Heart right ventricle (tissue), 16 donors: ENCODE data around the gene EXT2. TPM values are rescaled to one million over a fixed set of nuclear protein-coding genes. Genes with fewer than 3 reads are reported as not detected.
A peak's percentile ranks its signal among the peaks of the same experiment; 100 is the strongest.

ENCODE experiments used
- ATAC-seq, 8 donors: fragments of 200-7000 bp; cut with Tn5 transposase; one replicate each; pipeline ENCODE4 v1.9.1; 2020; ENCODE audit warnings: mild to moderate bottlenecking in 8 of 8, moderate library complexity in 8 of 8, moderate number of reproducible peaks in 1 of 8
- DNase-seq, 2 donors: peaks; one replicate each; pipeline ENCODE4 v3.0.0-alpha.2; 2020
- H3K27ac ChIP-seq, 10 donors: fragments of 200-600 bp; sonication (generic) in 2 of 10; one replicate each; pipeline versions ENCODE4 v1.5.0 to v1.8.0; 2020 to 2022; ENCODE audit warnings: mild to moderate bottlenecking in 3 of 10
- H3K27me3 ChIP-seq, 7 donors: fragments of 200-600 bp; one replicate each; pipeline ENCODE4 v1.8.0; 2021 to 2022; ENCODE audit warnings: mild to moderate bottlenecking in 2 of 7
- H3K36me3 ChIP-seq, 9 donors: fragments of 200-600 bp; sonication (generic) in 1 of 9; one replicate each; pipeline versions ENCODE4 v1.5.0 to v1.8.0; 2020 to 2022; ENCODE audit warnings: mild to moderate bottlenecking in 2 of 9
- H3K4me1 ChIP-seq, 9 donors: fragments of 200-600 bp; sonication (generic) in 1 of 9; one replicate each; pipeline versions ENCODE4 v1.5.0 to v1.8.0; 2020 to 2022; ENCODE audit warnings: mild to moderate bottlenecking in 4 of 9
- H3K4me3 ChIP-seq, 10 donors: fragments of 200-600 bp; sonication (generic) in 2 of 10; one replicate each; pipeline versions ENCODE4 v1.5.0 to v1.8.0; 2020 to 2022; ENCODE audit warnings: mild to moderate bottlenecking in 7 of 10, moderate library complexity in 2 of 10
- H3K9me3 ChIP-seq, 11 donors: fragments of 200-600 bp in 10 of 11; sonication (generic) in 2 of 11; one replicate each; pipeline versions ENCODE4 v1.5.0 to v1.8.0; 2013 to 2022; ENCODE audit warnings: mild to moderate bottlenecking in 2 of 11, control low read depth in 1 of 11, moderate library complexity in 1 of 11
- WGBS, 2 donors: extraction: QIAGEN DNeasy Blood & Tissue Kit; methylation state at CpG; one replicate each; pipeline ENCODE4 v1.1.7; 2013; ENCODE audit warnings: inconsistent platforms in 1 of 2; 5-methylcytosine and 5-hydroxymethylcytosine counted together
- intact Hi-C, 10 donors: fragments of 100-400 bp; cut with DNase I; formaldehyde crosslinking; loops; one replicate each; pipeline versions ENCODE4 v1.11.1 to v1.14.2; 2022
- long read RNA-seq, 3 donors: library from polyadenylated mRNA; unstranded; transcript quantifications; one replicate each; pipeline ENCODE4 v2.0.0, GENCODE V29; 2020 to 2021
- polyA plus RNA-seq, 2 donors: library from polyadenylated mRNA; stranded (reverse); fragments of 200-250 nt; gene quantifications; one replicate each; pipeline ENCODE4 v1.2.3, GENCODE V29; 2013
- total RNA-seq, 10 donors: library from RNA; stranded (reverse); fragmentation: NEBNext Ultra II Directional in 3 of 10; extraction: Animal tissue kit (Norgen Biotek cat#: 25700) in 3 of 10; gene quantifications; one replicate each; pipeline versions ENCODE4 v1.2.1 to v1.2.4, GENCODE V29; 2021 to 2023
- TF ChIP-seq, protein P1 (sequence below), 9 donors: fragments of 200-600 bp; sonication (generic) in 2 of 9; IDR thresholded peaks; one replicate each; pipeline versions ENCODE4 v1.5.0 to v1.8.0; 2021 to 2022; ENCODE audit warnings: antibody characterized with exemption in 9 of 9, mild to moderate bottlenecking in 5 of 9, moderate library complexity in 1 of 9
- donor health status: Arrhythmogenic right ventricular cardiomyopathy.
- donor health status: ischemic (EF 13 %, LVEDD 7.1; RV severe dilation, severe dysfunction).
- donor health status: healthy with polysubstance abuse.
- donor health status: DM: no; HTN: yes; CAD: no.
- donor health status: DM: no; HTN: no; CAD: no.
- donor health status: ischemic (EF 25% LVEDD 6.9; RV normal size, moderate dysfunction).
- donor health status: ischemic (EF 25% LVEDD 5.7; RV mildly dilated, moderate dysfunction).
- donor health status: healthy.
- donor health status: DM: yes; HTN: yes; CAD: no.
- donor health status: Ischemic cardiomyopathy.
- donor health status: ischemic (EF 35%, LVEDD 5.7; RV mildly dilated, moderate dysfunction).
- donor health status: nonischemic (EF 11% LVEDD 7.7; RV severe dilation, severe dysfunction).
- donor health status: DM: yes; HTN: yes; CAD: no.
- donor health status: PGD.
- donor health status: ischemic (EF 29% LVEDD 5.4; RV normal size, mild dysfunction).
- donor health status: nonischemic (EF 23%, LVEDD 6.1; RV moderate dilation, normal function).

Gene EXT2
- total RNA-seq, result 10 to 100 TPM; 24.4 to 35.1 (median 29.1) TPM
- polyA plus RNA-seq, result 10 to 100 TPM; 18.7 to 26.2 TPM
- long read RNA-seq, donor 1, transcript EXT2-210 (14 exons, 3,136 nt), result major isoform, 37 of 56 reads
- long read RNA-seq, donor 1, partial matches to known transcripts, result 13 of 56 reads
- long read RNA-seq, donor 1, other reads (novel, unspliced or antisense), result 6 of 56 reads
- long read RNA-seq, donor 2, transcript EXT2-210 (14 exons, 3,136 nt), result major isoform, 43 of 69 reads
- long read RNA-seq, donor 2, partial matches to known transcripts, result 18 of 69 reads
- long read RNA-seq, donor 2, other reads (novel, unspliced or antisense), result 8 of 69 reads
- long read RNA-seq, donor 3, transcript EXT2-210 (14 exons, 3,136 nt), result major isoform, 81 of 123 reads
- long read RNA-seq, donor 3, partial matches to known transcripts, result 29 of 123 reads
- long read RNA-seq, donor 3, other reads (novel, unspliced or antisense), result 13 of 123 reads

- no peaks in the 10 kb centered on the region for H3K9me3 ChIP-seq
- TF ChIP-seq, protein P1, sequence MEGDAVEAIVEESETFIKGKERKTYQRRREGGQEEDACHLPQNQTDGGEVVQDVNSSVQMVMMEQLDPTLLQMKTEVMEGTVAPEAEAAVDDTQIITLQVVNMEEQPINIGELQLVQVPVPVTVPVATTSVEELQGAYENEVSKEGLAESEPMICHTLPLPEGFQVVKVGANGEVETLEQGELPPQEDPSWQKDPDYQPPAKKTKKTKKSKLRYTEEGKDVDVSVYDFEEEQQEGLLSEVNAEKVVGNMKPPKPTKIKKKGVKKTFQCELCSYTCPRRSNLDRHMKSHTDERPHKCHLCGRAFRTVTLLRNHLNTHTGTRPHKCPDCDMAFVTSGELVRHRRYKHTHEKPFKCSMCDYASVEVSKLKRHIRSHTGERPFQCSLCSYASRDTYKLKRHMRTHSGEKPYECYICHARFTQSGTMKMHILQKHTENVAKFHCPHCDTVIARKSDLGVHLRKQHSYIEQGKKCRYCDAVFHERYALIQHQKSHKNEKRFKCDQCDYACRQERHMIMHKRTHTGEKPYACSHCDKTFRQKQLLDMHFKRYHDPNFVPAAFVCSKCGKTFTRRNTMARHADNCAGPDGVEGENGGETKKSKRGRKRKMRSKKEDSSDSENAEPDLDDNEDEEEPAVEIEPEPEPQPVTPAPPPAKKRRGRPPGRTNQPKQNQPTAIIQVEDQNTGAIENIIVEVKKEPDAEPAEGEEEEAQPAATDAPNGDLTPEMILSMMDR (IDR thresholded peaks at IDR 0.05), result peak; percentile 72 to 98 (median 92)
- peaks cover 0 to 7% (median 0%) of the 10 kb centered on the region in 9 donors for H3K36me3 ChIP-seq
- H3K27me3 ChIP-seq, result no peaks in the 10 kb centered on the region
- H3K27ac ChIP-seq, result peak within 1 kb of the TSS; percentile 55 to 91 (median 84)
- peaks cover 0 to 39% (median 23%) of the 10 kb centered on the region in 9 donors for H3K4me1 ChIP-seq
- 0 to 1% methylated on average over 73 to 83 of the region's 83 CpGs for WGBS, 2 donors
- intact Hi-C loops, result loop anchor here in 5 of 10 donors (2.0 to 5.0 kb wide), 2 partner anchors 443 to 447 kb away; no protein-coding TSS in a partner anchor
- DNase-seq, result peak; percentile 86 to 93
- ATAC-seq, result peak; percentile 96 to 99 (median 98)
- peak within 1 kb of the TSS; percentile 70 to 90 (median 86) for H3K4me3 ChIP-seq
Measured at GRCh38 chr11:44095506-44096359, at the start of gene EXT2. EXT2 (plus strand) TSS chr11:44095678; CDS start chr11:44107713, 12,035 bp downstream.

- TF ChIP-seq, protein P1 (IDR thresholded peaks at IDR 0.05), result no peak
- ATAC-seq (no peak), DNase-seq (peak in 1 of 2 donors; percentile 0)
- no peaks in the 10 kb centered on the region for H3K4me1 ChIP-seq
- H3K9me3 ChIP-seq, result peaks cover 0 to 8% (median 4%) of the 10 kb centered on the region in 11 donors
- WGBS, 2 donors, result 88 to 89% methylated on average over 2 of the region's 2 CpGs
- H3K36me3 ChIP-seq, result no peaks in the 10 kb centered on the region
- no peak overlapping the region for H3K4me3 ChIP-seq
- H3K27ac ChIP-seq, result no peak overlapping the region
- intact Hi-C loops, result no loop called here
- no peaks in the 10 kb centered on the region for H3K27me3 ChIP-seq
Measured at GRCh38 chr11:44046182-44046581, 49.3 kb upstream of the EXT2 start.

DNA sequence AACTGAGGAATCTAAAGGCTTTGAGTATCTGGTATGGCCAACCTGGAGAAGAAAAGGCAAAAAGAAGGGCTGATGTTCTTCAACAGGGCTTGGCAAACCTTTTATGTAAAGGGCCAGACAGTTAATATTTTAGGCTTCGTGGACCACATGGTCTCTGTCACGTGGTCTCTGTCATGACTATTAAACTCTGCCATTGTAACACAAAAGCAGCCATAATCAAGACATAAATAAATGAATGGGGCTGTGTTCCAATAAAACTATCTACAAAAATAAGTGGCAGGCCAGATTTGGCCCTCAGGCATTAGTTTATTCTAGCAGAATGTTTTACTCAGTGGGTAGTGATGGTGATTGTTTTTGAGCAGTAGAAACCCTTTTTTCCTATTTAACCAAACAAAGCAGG, 48.2 kb upstream of the EXT2 start:
- intact Hi-C loops, result no loop called here
- Histone ChIP-seq H3K4me3 (no peak overlapping the region), H3K9me3 (no peaks in the 10 kb centered on the region), H3K27ac (no peak overlapping the region), H3K36me3 (no peaks in the 10 kb centered on the region), H3K27me3 (no peaks in the 10 kb centered on the region), H3K4me1 (no peaks in the 10 kb centered on the region)
- ATAC-seq (no peak), DNase-seq (no peak)
- 76 to 77% methylated on average over 2 of the region's 2 CpGs for WGBS, 2 donors
- TF ChIP-seq, protein P1 (IDR thresholded peaks at IDR 0.05), result no peak

- 72 to 81% methylated on average over 12 of the region's 12 CpGs for WGBS, 2 donors
- no peak within 1 kb of the TSS for H3K27ac ChIP-seq
- intact Hi-C loops, result no loop called here
- TF ChIP-seq, protein P1 (IDR thresholded peaks at IDR 0.05), result no peak
- no peaks in the 10 kb centered on the region for H3K27me3 ChIP-seq
- peak in 1 of 8 donors; percentile 55 for ATAC-seq
- H3K4me1 ChIP-seq, result no peaks in the 10 kb centered on the region
- no peak for DNase-seq
- no peaks in the 10 kb centered on the region for H3K36me3 ChIP-seq
- H3K9me3 ChIP-seq, result no peaks in the 10 kb centered on the region
- H3K4me3 ChIP-seq, result no peak within 1 kb of the TSS
Measured at GRCh38 chr11:44047931-44048431, 47.5 kb upstream of the EXT2 start, which contains the start of gene ACCSL. ACCSL (plus strand) TSS chr11:44047981; CDS start chr11:44048037, 56 bp downstream.
